Mucosa of rectum (tissue), 2 donors: ENCODE data around the gene MRPL38.

Experiments used
- H3K27ac ChIP-seq, 2 donors: one replicate each; pipeline ENCODE4 v1.7.0; 2013; ENCODE audit warnings: inconsistent platforms in 2 of 2, low read depth in 2 of 2, low read length in 2 of 2
- H3K27me3 ChIP-seq, 2 donors: one replicate each; pipeline ENCODE4 v1.7.0; 2013; ENCODE audit warnings: low read length in 2 of 2; ENCODE audit not compliant: control insufficient read depth in 2 of 2, insufficient read depth in 2 of 2
- H3K36me3 ChIP-seq, 2 donors: one replicate each; pipeline ENCODE4 v1.7.0; 2013; ENCODE audit warnings: low read length in 2 of 2; ENCODE audit not compliant: control insufficient read depth in 2 of 2, insufficient read depth in 2 of 2
- H3K4me1 ChIP-seq, 2 donors: one replicate each; pipeline ENCODE4 v1.7.0; 2013; ENCODE audit warnings: low read length in 2 of 2, mild to moderate bottlenecking in 1 of 2; ENCODE audit not compliant: control insufficient read depth in 2 of 2, insufficient read depth in 2 of 2
- H3K4me3 ChIP-seq, 2 donors: one replicate each; pipeline ENCODE4 v1.7.0; 2013; ENCODE audit warnings: low read length in 2 of 2
- H3K9ac ChIP-seq, 2 donors: one replicate each; pipeline ENCODE4 v1.7.0; 2013; ENCODE audit warnings: low read length in 2 of 2, low read depth in 1 of 2, mild to moderate bottlenecking in 1 of 2
- H3K9me3 ChIP-seq, 2 donors: one replicate each; pipeline ENCODE4 v1.7.0; 2013; ENCODE audit warnings: low read length in 2 of 2; ENCODE audit not compliant: control insufficient read depth in 2 of 2
- donor health status: healthy.
- donor health status: Normal muscosa, but diverticular disease.

Gene MRPL38

GRCh38 chr17:75932852-75933251 is 28.2 kb upstream of the MRPL38 start:
- Histone ChIP-seq H3K4me1 (no peaks in the 10 kb centered on the region), H3K9me3 (no peaks in the 10 kb centered on the region), H3K36me3 (no peaks in the 10 kb centered on the region), H3K27ac (no peak overlapping the region), H3K4me3 (no peak overlapping the region), H3K27me3 (no peaks in the 10 kb centered on the region), H3K9ac (no peak overlapping the region)

DNA sequence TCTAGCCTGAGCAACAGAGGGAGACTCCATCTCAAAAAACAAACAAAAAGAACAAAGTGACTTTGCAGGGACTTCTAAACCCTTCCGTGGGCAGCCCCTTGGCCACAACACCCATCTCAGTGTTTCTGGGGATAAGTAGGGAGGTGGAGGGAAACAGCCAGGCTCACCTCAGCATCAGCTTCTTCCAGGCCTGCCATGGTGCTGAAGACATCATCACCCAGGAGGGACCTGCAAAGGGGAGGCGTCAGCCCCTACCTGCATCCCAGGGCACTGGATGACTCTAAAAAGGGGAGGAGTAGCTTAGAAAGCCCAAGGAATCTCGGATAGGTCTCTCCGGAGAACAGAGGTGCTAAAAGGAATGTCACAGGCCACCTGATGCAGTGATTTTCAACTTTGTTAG is 26.4 kb upstream of the MRPL38 start:
- Histone ChIP-seq H3K9me3 (no peaks in the 10 kb centered on the region), H3K36me3 (peaks cover 0 to 4% of the 10 kb centered on the region in 2 donors), H3K4me1 (no peaks in the 10 kb centered on the region), H3K27ac (no peak overlapping the region), H3K4me3 (no peak overlapping the region), H3K27me3 (no peaks in the 10 kb centered on the region), H3K9ac (no peak overlapping the region)

- peaks cover 2 to 12% of the 10 kb centered on the region in 2 donors for H3K36me3 ChIP-seq
- no peak overlapping the region for H3K27ac ChIP-seq
- no peak overlapping the region for H3K4me3 ChIP-seq
- peaks cover 2 to 5% of the 10 kb centered on the region in 2 donors for H3K4me1 ChIP-seq
- H3K9me3 ChIP-seq: no peaks in the 10 kb centered on the region
- no peak overlapping the region for H3K9ac ChIP-seq
- no peaks in the 10 kb centered on the region for H3K27me3 ChIP-seq
These were observed 22.7 kb upstream of the MRPL38 start for GRCh38 chr17:75927286-75927922.

DNA sequence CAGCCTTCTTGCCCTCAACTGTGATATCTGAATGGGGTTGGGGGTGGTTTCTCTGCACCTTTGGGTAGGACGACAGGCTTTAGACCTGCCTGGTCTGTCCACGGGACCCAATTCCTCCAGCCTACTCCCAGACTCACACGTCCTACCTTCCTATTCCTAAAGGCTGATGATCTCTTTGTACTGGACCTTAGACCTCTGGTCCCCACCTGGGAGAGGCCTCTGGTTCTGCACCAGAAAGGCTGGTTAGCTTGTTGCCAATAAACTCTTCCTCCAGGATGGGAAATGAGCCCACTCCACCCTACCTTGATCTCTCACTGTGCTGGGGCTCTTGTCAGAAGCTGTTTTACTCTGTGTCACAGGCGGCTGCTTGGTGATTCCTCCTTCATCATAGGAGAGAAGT is 21.8 kb upstream of the MRPL38 start:
- no peak overlapping the region for H3K4me3 ChIP-seq
- H3K27ac ChIP-seq: no peak overlapping the region
- H3K36me3 ChIP-seq: peaks cover 2 to 12% of the 10 kb centered on the region in 2 donors

GRCh38 chr17:75925912-75926311 is 21.2 kb upstream of the MRPL38 start:
- no peak overlapping the region for H3K4me3 ChIP-seq
- peaks cover 2 to 5% of the 10 kb centered on the region in 2 donors for H3K4me1 ChIP-seq
- peaks cover 2 to 12% of the 10 kb centered on the region in 2 donors for H3K36me3 ChIP-seq
- H3K9ac ChIP-seq: no peak overlapping the region
- H3K27me3 ChIP-seq: no peaks in the 10 kb centered on the region
- H3K9me3 ChIP-seq: no peaks in the 10 kb centered on the region
- H3K27ac ChIP-seq: no peak overlapping the region

More for the DNA sequence above, 21.8 kb upstream of the MRPL38 start:
- Histone ChIP-seq H3K4me1 (peaks cover 2 to 5% of the 10 kb centered on the region in 2 donors), H3K9ac (no peak overlapping the region), H3K27me3 (no peaks in the 10 kb centered on the region), H3K9me3 (no peaks in the 10 kb centered on the region)

DNA sequence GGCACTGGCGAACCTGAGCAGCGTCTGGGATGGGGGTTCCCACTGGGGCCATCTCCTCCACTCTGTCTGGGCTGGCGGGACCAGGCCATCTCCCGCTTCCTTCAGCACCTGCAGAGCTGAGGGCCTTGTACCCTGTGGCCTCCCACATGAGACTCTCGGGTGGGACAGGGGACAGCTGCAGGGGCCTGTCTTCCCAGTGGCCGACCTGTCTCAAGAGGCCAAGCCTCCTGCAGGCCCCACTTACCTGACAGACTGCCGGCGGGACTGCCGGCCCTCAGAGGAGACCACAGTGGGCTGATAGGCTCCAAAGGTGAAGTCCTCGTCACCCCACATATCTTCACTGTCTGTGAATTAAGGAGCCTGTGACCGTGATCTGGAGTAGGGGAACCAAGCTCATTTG is 20.4 kb upstream of the MRPL38 start:
- H3K9me3 ChIP-seq: no peaks in the 10 kb centered on the region
- no peaks in the 10 kb centered on the region for H3K27me3 ChIP-seq
- peaks cover 2 to 12% of the 10 kb centered on the region in 2 donors for H3K36me3 ChIP-seq

GRCh38 chr17:75922963-75923874 is 18.5 kb upstream of the MRPL38 start:
- Histone ChIP-seq H3K27me3 (no peaks in the 10 kb centered on the region), H3K9ac (no peak overlapping the region), H3K4me1 (peaks cover 2 to 5% of the 10 kb centered on the region in 2 donors), H3K36me3 (peaks cover 2 to 12% of the 10 kb centered on the region in 2 donors), H3K9me3 (no peaks in the 10 kb centered on the region), H3K27ac (no peak overlapping the region), H3K4me3 (no peak overlapping the region)

More for the DNA sequence above, 20.4 kb upstream of the MRPL38 start:
- H3K27ac ChIP-seq: no peak overlapping the region
- no peak overlapping the region for H3K4me3 ChIP-seq
- H3K9ac ChIP-seq: no peak overlapping the region
- peaks cover 2 to 5% of the 10 kb centered on the region in 2 donors for H3K4me1 ChIP-seq

- Histone ChIP-seq H3K4me1 (peaks cover 2 to 5% of the 10 kb centered on the region in 2 donors), H3K36me3 (peaks cover 2 to 12% of the 10 kb centered on the region in 2 donors), H3K4me3 (no peak overlapping the region), H3K9me3 (no peaks in the 10 kb centered on the region), H3K27me3 (no peaks in the 10 kb centered on the region), H3K9ac (no peak overlapping the region), H3K27ac (no peak overlapping the region)
These were observed 17.7 kb upstream of the MRPL38 start for GRCh38 chr17:75922173-75922961.

DNA sequence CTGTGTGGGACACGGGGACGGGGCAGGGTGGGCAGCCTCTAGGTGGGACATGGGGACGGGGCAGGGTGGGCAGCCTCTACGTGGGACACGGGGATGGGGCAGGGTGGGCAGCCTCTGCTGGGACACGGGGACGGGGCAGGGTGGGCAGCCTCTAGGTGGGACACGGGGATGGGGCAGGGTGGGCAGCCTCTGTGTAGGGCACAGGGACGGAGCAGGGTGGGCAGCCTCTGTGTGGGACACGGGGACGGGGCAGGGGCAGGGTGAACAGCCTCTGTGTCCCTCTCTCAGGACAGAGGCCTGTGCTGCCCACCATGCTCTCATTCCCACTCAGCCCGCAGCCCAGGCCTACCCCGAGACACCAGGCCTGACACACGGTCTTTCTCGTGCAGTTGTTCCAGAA is 16.9 kb upstream of the MRPL38 start:
- no peaks in the 10 kb centered on the region for H3K27me3 ChIP-seq
- peaks cover 2 to 12% of the 10 kb centered on the region in 2 donors for H3K36me3 ChIP-seq

More for the DNA sequence above, 16.9 kb upstream of the MRPL38 start:
- Histone ChIP-seq H3K9ac (no peak overlapping the region), H3K4me3 (no peak overlapping the region), H3K9me3 (no peaks in the 10 kb centered on the region), H3K27ac (no peak overlapping the region), H3K4me1 (peaks cover 2 to 5% of the 10 kb centered on the region in 2 donors)
